Measurements from ENCODE around the gene CCL27. TPM values are rescaled to one million over a fixed set of nuclear protein-coding genes. Genes with fewer than 3 reads are reported as not detected.

Gene CCL27
- total RNA-seq, 1 experiment from 2014 or later = not detected

DNA sequence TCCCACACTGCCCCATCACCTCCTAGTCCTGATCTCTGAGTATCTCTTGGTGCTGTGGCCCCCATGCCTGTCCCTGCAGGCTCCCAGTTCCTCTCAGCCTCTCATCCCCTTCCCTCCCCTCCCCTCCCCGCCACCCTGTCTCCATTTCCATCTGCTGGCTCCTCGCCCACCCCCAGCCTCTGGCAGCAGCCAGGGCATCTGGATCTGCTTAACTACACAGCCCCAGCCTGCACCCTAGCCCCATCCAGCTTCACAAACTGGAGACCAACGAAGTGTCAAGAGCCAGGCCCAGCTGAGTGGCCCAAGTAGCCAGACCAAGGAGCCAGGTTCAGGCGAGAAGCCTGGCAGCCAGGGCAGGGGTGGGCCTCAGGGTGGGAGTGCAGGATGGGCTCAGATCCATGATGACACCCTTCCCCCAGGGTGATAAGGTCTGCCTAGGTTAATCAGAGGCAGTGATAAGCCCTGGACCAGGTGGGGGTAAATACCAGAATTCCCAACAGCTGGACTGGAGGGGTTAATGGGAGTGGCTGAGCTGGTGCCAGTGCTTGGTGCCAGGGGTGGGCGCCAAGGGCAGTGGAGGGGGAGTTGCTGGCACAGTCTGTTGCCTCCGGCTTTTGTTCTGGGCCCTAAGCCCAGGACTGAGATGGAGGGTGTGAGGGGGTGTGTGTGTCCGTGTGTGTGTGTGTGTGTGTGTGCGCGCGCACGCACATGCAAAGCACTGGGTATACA is 8.0 kb downstream of the CCL27 start:
- Histone ChIP-seq H3K9me3 (no peaks in the 10 kb centered on the region), H3K36me3 (ENCODE audit: control insufficient read depth, insufficient read depth, low read length) (no peaks in the 10 kb centered on the region), H3K27me3 (replicated peaks; ENCODE audit: control insufficient read depth, insufficient read depth, low read length) (no peaks in the 10 kb centered on the region), H3K4me1 (peaks cover 23% of the 10 kb centered on the region), H3K4me3 (ENCODE audit: low read depth, low read length) (no peak overlapping the region)
- no peak overlapping the region for H3K4me3 Mint-ChIP-seq (ENCODE audit: unreplicated experiment)
- no peak for DNase-seq
- H3K36me3 Mint-ChIP-seq (ENCODE audit: insufficient read depth, unreplicated experiment) = peaks cover 18% of the 10 kb centered on the region
- ChIA-PET CTCF (interaction anchor here (0.5 kb wide), 1 partner anchor 125 kb away, joined by 3 read pairs; no protein-coding TSS in a partner anchor), POLR2A (no interaction called here)
- peaks cover 20% of the 10 kb centered on the region for H3K4me1 Mint-ChIP-seq (ENCODE audit: low read depth, unreplicated experiment)
- no peaks in the 10 kb centered on the region for H3K9me3 Mint-ChIP-seq (ENCODE audit: unreplicated experiment)
- H3K27me3 Mint-ChIP-seq (ENCODE audit: insufficient read depth, unreplicated experiment) = no peaks in the 10 kb centered on the region
- BruUV-seq (replicated peaks) = no TSS peak
- TF ChIP-seq, protein P1, sequence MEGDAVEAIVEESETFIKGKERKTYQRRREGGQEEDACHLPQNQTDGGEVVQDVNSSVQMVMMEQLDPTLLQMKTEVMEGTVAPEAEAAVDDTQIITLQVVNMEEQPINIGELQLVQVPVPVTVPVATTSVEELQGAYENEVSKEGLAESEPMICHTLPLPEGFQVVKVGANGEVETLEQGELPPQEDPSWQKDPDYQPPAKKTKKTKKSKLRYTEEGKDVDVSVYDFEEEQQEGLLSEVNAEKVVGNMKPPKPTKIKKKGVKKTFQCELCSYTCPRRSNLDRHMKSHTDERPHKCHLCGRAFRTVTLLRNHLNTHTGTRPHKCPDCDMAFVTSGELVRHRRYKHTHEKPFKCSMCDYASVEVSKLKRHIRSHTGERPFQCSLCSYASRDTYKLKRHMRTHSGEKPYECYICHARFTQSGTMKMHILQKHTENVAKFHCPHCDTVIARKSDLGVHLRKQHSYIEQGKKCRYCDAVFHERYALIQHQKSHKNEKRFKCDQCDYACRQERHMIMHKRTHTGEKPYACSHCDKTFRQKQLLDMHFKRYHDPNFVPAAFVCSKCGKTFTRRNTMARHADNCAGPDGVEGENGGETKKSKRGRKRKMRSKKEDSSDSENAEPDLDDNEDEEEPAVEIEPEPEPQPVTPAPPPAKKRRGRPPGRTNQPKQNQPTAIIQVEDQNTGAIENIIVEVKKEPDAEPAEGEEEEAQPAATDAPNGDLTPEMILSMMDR (IDR thresholded peaks at IDR 0.05; ENCODE audit: insufficient read depth in 1 of 2, low read depth in 1 of 2, low read length in 1 of 2, severe bottlenecking in 1 of 2, unreplicated experiment in 1 of 2) = no peak
- H3K27ac Mint-ChIP-seq (ENCODE audit: unreplicated experiment) = no peak overlapping the region
- intact Hi-C loops (cut with micrococcal nuclease; ENCODE audit: unreplicated experiment) = loop anchor here (10.0 kb wide), 1 partner anchor 50 kb away; no protein-coding TSS in a partner anchor

DNA sequence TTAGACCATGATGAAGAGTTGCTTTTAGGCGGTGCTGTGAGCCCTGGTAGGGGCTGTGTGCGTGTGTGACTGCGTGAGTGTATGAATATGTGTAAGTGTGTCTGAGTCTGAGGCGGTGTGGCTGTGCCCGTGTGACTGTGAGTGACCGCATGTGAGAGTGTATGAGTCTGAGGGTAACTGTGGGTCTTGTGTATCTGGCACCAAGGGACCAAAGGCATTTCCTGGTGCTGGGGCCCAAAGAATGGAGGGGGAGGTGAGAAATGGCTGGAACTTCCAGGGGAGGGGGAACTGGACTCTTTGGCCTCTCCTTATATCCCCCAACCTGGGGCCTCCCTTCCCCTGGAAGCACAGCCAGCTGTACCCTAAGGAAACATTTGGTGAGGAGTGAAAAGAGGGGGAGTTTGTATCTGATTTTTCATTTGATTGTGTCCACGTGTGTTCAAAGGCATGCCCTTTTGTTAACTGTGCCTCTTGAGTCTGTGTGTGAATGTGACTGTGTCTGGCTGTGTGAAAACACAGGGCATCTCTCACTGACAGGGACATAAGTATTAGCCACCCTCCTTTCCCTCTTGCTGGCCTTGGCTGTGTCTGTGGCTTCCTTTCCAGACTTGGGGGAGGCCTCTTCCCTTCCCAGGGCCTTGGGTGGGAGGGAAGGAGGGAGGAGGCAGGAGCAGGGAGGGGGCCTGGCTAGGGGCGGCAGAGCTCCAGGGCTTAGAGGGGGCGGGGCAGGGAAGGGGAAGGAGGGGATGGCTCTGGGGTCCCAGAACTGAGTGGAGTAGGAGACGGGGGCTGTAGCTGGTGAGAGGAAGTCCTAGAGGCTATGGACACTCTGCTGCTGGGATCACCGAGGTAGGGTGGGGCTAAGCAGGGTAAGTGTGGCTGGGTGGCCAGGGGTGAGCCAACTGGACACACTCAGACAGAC is 9.0 kb downstream of the CCL27 start:
- peaks cover 23% of the 10 kb centered on the region for H3K36me3 Mint-ChIP-seq (ENCODE audit: insufficient read depth, unreplicated experiment)
- H3K27me3 Mint-ChIP-seq (ENCODE audit: insufficient read depth, unreplicated experiment) = no peaks in the 10 kb centered on the region
- no peaks in the 10 kb centered on the region for H3K9me3 Mint-ChIP-seq (ENCODE audit: unreplicated experiment)
- H3K27me3 ChIP-seq (replicated peaks; ENCODE audit: control insufficient read depth, insufficient read depth, low read length) = no peaks in the 10 kb centered on the region
- peak overlapping the region; percentile 66 for H3K4me3 Mint-ChIP-seq (ENCODE audit: unreplicated experiment)
- peaks cover 23% of the 10 kb centered on the region for H3K4me1 ChIP-seq
- H3K9me3 ChIP-seq = no peaks in the 10 kb centered on the region
- intact Hi-C loops (cut with micrococcal nuclease; ENCODE audit: unreplicated experiment) = loop anchor here (10.0 kb wide), 1 partner anchor 51 kb away; no protein-coding TSS in a partner anchor
- ChIA-PET CTCF (no interaction called here), POLR2A (interaction anchor here (2.6 kb wide), 1 partner anchor 16 kb away, joined by 11 read pairs; the partner anchor contains the start of gene SIGMAR1)
- H3K4me3 ChIP-seq (ENCODE audit: low read depth, low read length) = no peak overlapping the region
- H3K36me3 ChIP-seq (ENCODE audit: control insufficient read depth, insufficient read depth, low read length) = no peaks in the 10 kb centered on the region
- H3K27ac Mint-ChIP-seq (ENCODE audit: unreplicated experiment) = peak overlapping the region; percentile 62
- no TSS peak for BruUV-seq (replicated peaks)
- DNase-seq = no peak
- peaks cover 20% of the 10 kb centered on the region for H3K4me1 Mint-ChIP-seq (ENCODE audit: low read depth, unreplicated experiment)
- TF ChIP-seq, protein P1 (IDR thresholded peaks at IDR 0.05; ENCODE audit: insufficient read depth in 1 of 2, low read depth in 1 of 2, low read length in 1 of 2, severe bottlenecking in 1 of 2, unreplicated experiment in 1 of 2) = no peak

DNA sequence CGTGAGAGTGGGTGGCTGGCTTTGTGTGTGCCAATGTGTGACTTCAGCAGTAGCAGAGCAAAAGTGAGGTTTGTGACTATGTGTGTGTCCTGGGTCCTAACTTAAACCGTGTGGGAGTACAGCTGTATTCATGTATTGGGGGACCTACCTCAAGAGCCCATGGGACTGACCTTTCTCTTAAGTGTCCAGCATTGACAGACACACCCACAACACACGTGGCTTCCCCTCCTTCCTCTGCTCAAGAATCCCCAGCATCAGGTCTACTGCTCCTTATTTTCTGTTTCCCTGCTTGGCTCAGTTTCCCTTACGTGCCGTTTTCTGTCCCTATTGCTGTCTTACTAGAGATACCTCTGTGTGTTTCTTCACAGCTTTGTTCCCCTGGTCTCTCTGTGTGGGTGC is 9.9 kb downstream of the CCL27 start:
- Mint-ChIP-seq H3K27ac (ENCODE audit: unreplicated experiment) (peak overlapping the region; percentile 62), H3K36me3 (ENCODE audit: insufficient read depth, unreplicated experiment) (peaks cover 28% of the 10 kb centered on the region), H3K27me3 (ENCODE audit: insufficient read depth, unreplicated experiment) (no peaks in the 10 kb centered on the region), H3K4me1 (ENCODE audit: low read depth, unreplicated experiment) (peaks cover 26% of the 10 kb centered on the region), H3K4me3 (ENCODE audit: unreplicated experiment) (peak overlapping the region; percentile 66), H3K9me3 (ENCODE audit: unreplicated experiment) (no peaks in the 10 kb centered on the region)
- no peaks in the 10 kb centered on the region for H3K27me3 ChIP-seq (replicated peaks; ENCODE audit: control insufficient read depth, insufficient read depth, low read length)
- TF ChIP-seq, protein P1 (IDR thresholded peaks at IDR 0.05; ENCODE audit: insufficient read depth in 1 of 2, low read depth in 1 of 2, low read length in 1 of 2, severe bottlenecking in 1 of 2, unreplicated experiment in 1 of 2) = no peak
- ChIA-PET CTCF (no interaction called here), POLR2A (interaction anchor here (2.6 kb wide), 1 partner anchor 15 kb away, joined by 11 read pairs; the partner anchor contains the start of gene SIGMAR1)
- H3K4me3 ChIP-seq (ENCODE audit: low read depth, low read length) = peak overlapping the region; percentile 2; the same call in 1 of the 2 replicates
- no peaks in the 10 kb centered on the region for H3K9me3 ChIP-seq
- DNase-seq = no peak
- no TSS peak for BruUV-seq (replicated peaks)
- intact Hi-C loops (cut with micrococcal nuclease; ENCODE audit: unreplicated experiment) = loop anchor here (1.0 to 10.0 kb wide), 4 partner anchors 8 to 52 kb away; partner anchors contain the start of gene SIGMAR1
- no peaks in the 10 kb centered on the region for H3K36me3 ChIP-seq (ENCODE audit: control insufficient read depth, insufficient read depth, low read length)
- H3K4me1 ChIP-seq = peaks cover 25% of the 10 kb centered on the region

All from Caco-2 (cell line).